Activated T-helper 1 cell treated with anti-CD3 and anti-CD28 coated beads, Interleukin-12 subunit alpha, Interleukin-12 subunit beta, Interleukin-2, Interleukin-4 antibody, amounts not matched to agents 30 ng/mL and 10 ng/mL and 1 ng/mL, durations not matched to agents 14 hours and 24 hours and 36 hours (primary cell): ENCODE measurements around the gene LAMA5. TPM values are rescaled to one million over a fixed set of nuclear protein-coding genes. Genes with fewer than 3 reads are reported as not detected.

Experiments used
- DNase-seq: peaks from one replicate; pipeline ENCODE4 v3.0.0; 2021; ENCODE audit warnings: low spot score
- H3K27ac Mint-ChIP-seq: one replicate; pipeline ENCODE4 v1.8.0; 2021; ENCODE audit warnings: mild to moderate bottlenecking, mixed read lengths
- H3K27me3 Mint-ChIP-seq: one replicate; pipeline ENCODE4 v1.8.0; 2022; ENCODE audit warnings: mild to moderate bottlenecking, moderate library complexity, mixed read lengths; ENCODE audit not compliant: insufficient read depth
- H3K36me3 Mint-ChIP-seq: one replicate; pipeline ENCODE4 v1.8.0; 2021; ENCODE audit warnings: low read depth, mixed read lengths
- H3K4me1 Mint-ChIP-seq: one replicate; pipeline ENCODE4 v1.8.0; 2021; ENCODE audit warnings: low read depth, mixed read lengths
- H3K4me3 Mint-ChIP-seq: one replicate; pipeline ENCODE4 v1.8.0; 2021; ENCODE audit warnings: mild to moderate bottlenecking, moderate library complexity, mixed read lengths
- H3K9me3 Mint-ChIP-seq: one replicate; pipeline ENCODE4 v1.8.0; 2021; ENCODE audit warnings: mixed read lengths
- intact Hi-C: fragments of 100-400 bp; cut with micrococcal nuclease; formaldehyde crosslinking; loops from one replicate; pipeline ENCODE4 v1.15.1; 2024
- total RNA-seq: library from RNA; stranded (reverse); gene quantifications from 2 replicates; pipeline ENCODE4 v1.2.3, GENCODE V29; 2022

The LAMA5 gene
- total RNA-seq, 1 donor from 2014 or later = 0.83 TPM

GRCh38 chr20:62275219-62275618 is 91.9 kb downstream of the LAMA5 start:
- no peak for DNase-seq
- peaks cover 8% of the 10 kb centered on the region for H3K36me3 Mint-ChIP-seq
- no peaks in the 10 kb centered on the region for H3K27me3 Mint-ChIP-seq
- H3K4me3 Mint-ChIP-seq = no peak overlapping the region
- H3K4me1 Mint-ChIP-seq = no peaks in the 10 kb centered on the region
- intact Hi-C loops = no loop called here
- no peaks in the 10 kb centered on the region for H3K9me3 Mint-ChIP-seq
- no peak overlapping the region for H3K27ac Mint-ChIP-seq

DNA sequence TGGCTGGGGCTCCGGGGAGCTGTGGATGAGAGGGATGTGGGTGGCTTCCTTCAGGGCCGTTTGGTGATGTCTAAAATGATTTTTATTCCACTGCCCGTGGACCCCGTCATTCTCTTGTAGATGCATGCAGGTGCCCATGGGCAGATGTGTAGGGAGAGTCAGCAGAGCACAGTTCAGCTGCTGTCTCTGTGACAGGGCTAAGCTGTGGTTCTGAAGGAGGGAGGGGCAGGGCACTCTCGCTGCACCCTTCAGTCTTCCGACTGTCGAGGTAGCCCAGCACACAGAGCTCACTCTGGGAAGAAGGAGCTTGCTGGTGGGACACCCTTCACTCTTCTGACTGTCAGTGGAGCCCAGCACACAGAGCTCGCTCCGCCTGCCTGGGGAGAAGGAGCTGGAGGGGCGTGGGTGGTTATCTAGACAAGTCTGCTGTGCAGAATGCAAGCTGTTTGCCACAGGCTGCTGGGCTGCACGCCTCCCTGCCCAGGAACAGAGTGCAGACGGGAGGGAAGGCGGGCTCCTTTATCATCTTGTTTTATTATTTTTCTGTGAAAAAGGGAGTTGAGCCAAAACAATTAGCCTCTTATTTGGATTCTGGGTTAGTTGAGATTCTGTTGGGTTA is 92.7 kb downstream of the LAMA5 start:
- intact Hi-C loops = no loop called here
- peaks cover 8% of the 10 kb centered on the region for H3K36me3 Mint-ChIP-seq
- H3K4me3 Mint-ChIP-seq = no peak overlapping the region
- no peaks in the 10 kb centered on the region for H3K9me3 Mint-ChIP-seq
- no peaks in the 10 kb centered on the region for H3K27me3 Mint-ChIP-seq
- H3K4me1 Mint-ChIP-seq = no peaks in the 10 kb centered on the region
- DNase-seq = no peak
- H3K27ac Mint-ChIP-seq = no peak overlapping the region

DNA sequence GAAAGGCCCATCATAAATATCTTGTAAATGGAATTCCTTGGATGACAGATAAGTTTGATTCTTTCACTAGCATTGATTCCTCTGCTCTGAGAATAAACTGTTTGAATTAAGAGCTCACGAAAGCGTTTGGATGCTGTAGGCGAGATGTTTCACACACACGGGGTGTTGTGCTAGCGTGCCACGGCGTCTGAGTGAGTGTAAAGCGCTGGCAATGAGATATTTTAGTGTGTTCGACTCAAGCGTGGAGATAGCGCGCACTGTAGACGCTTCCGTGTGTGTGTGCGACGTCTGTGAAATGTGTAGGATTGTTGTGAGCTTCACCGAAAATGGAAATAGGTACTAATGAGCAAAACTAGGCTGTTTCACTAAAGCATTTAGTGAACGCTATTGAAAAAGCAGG is 93.7 kb downstream of the LAMA5 start:
- Mint-ChIP-seq H3K27me3 (no peaks in the 10 kb centered on the region), H3K27ac (no peak overlapping the region), H3K9me3 (no peaks in the 10 kb centered on the region), H3K36me3 (peaks cover 3% of the 10 kb centered on the region), H3K4me1 (no peaks in the 10 kb centered on the region), H3K4me3 (no peak overlapping the region)
- DNase-seq = no peak
- intact Hi-C loops = no loop called here

DNA sequence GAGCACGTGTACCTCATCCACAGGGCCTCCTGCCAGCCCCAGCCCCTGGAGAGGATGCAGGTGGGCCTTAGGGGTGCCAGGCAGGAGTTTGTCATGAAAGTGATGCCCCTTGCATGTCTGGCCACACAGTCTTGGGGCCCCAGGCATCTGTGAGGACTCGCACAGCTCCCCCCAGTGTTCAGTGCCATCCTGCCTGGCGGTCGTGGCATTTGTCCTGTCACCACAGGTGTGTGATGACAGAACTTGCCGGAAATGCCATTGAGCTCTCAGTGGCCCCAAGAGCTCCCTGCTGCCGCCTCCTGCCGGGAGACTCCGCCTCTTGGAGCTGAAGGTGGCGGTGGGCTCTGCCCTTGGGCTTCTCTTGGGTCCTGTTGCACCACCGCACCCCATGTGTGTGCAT is 94.9 kb downstream of the LAMA5 start:
- intact Hi-C loops = no loop called here
- Mint-ChIP-seq H3K9me3 (no peaks in the 10 kb centered on the region), H3K27ac (no peak overlapping the region), H3K4me3 (no peak overlapping the region), H3K36me3 (peaks cover 3% of the 10 kb centered on the region), H3K27me3 (no peaks in the 10 kb centered on the region), H3K4me1 (no peaks in the 10 kb centered on the region)
- DNase-seq = no peak

DNA sequence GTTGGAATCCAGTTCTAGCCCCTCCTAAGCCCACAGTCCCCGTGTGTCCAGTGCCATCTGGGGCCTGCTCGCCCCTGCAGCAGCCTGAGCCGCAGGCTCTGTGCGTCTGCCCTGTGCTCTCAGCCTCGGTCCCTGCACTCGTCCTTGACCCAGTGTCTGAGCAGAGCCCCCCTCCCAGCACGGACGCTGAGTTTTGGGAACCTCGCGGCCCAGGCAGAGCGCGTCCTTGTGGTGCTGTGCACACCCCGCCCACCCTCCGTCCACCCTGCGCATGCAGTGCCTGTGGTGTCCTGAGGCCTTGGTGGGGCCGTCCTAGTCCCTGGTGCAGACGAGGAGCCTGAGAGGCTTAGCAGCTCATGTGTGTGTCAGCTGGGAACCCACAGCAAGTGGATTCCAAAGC is 97.2 kb downstream of the LAMA5 start:
- Mint-ChIP-seq H3K36me3 (peaks cover 7% of the 10 kb centered on the region), H3K27me3 (no peaks in the 10 kb centered on the region), H3K4me3 (no peak overlapping the region), H3K4me1 (no peaks in the 10 kb centered on the region), H3K27ac (no peak overlapping the region), H3K9me3 (no peaks in the 10 kb centered on the region)
- intact Hi-C loops = no loop called here
- no peak for DNase-seq

DNA sequence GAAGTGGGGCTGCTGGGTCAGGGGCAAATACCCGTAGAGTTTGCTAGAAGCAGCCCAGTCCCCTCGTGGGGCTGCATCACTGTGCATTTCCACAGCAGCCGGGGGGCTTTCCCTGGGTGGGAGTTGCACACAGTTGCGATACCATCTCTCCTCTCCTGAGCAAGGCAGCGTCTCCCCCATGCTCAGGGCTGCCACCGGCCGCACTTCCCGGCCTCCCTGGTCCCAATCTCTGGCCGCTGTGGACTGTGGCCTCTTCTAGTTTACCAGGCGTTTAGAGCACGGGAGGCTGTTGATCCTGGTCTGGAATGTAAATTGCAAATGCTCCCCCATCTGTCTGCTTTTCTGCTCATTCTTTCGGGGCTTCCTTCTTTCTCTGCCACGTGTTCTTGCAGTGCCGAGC is 97.7 kb downstream of the LAMA5 start:
- Mint-ChIP-seq H3K27me3 (no peaks in the 10 kb centered on the region), H3K27ac (no peak overlapping the region), H3K4me3 (no peak overlapping the region), H3K4me1 (no peaks in the 10 kb centered on the region), H3K9me3 (no peaks in the 10 kb centered on the region), H3K36me3 (peaks cover 7% of the 10 kb centered on the region)
- DNase-seq = no peak
- intact Hi-C loops = no loop called here

DNA sequence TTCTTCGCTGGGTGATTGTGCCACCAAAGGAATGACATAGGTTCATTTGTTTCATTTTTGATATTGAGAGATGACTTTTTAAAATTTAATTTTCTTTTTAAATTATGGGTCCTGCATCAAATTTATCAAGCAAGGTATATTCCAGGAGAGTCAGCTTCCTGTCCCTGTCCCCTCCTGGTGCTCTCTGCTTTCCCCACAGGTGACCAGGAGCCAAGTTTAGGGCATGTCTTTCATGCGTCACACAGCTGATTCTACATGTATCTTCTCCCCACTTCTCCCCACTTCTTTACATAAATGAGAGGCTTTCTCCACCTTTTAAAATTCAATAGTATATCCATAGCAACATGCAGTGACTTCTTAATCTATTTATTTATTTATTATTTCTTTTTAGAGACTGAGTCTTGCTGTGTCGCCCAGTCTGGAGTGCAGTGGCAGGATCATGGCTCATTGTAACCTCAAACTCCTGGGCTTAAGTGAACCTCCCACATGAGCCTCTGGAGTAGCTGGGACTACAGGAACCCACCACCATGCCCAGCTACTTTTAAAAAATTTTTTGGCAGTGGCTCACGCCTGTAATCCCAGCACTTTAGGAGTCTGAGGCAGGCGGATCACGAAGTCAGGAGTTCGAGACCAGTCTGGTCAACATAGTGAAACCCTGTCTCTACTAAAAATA is 98.7 kb downstream of the LAMA5 start:
- H3K27me3 Mint-ChIP-seq = no peaks in the 10 kb centered on the region
- no peak for DNase-seq
- H3K4me3 Mint-ChIP-seq = no peak overlapping the region
- intact Hi-C loops = no loop called here
- H3K27ac Mint-ChIP-seq = no peak overlapping the region
- peaks cover 6% of the 10 kb centered on the region for H3K36me3 Mint-ChIP-seq
- no peaks in the 10 kb centered on the region for H3K4me1 Mint-ChIP-seq
- no peaks in the 10 kb centered on the region for H3K9me3 Mint-ChIP-seq

- Mint-ChIP-seq H3K4me3 (no peak overlapping the region), H3K9me3 (no peaks in the 10 kb centered on the region), H3K36me3 (peaks cover 6% of the 10 kb centered on the region), H3K4me1 (no peaks in the 10 kb centered on the region), H3K27me3 (no peaks in the 10 kb centered on the region), H3K27ac (no peak overlapping the region)
- intact Hi-C loops = no loop called here
- DNase-seq = no peak
Observed at GRCh38 chr20:62267543-62267942, 99.6 kb downstream of the LAMA5 start.

DNA sequence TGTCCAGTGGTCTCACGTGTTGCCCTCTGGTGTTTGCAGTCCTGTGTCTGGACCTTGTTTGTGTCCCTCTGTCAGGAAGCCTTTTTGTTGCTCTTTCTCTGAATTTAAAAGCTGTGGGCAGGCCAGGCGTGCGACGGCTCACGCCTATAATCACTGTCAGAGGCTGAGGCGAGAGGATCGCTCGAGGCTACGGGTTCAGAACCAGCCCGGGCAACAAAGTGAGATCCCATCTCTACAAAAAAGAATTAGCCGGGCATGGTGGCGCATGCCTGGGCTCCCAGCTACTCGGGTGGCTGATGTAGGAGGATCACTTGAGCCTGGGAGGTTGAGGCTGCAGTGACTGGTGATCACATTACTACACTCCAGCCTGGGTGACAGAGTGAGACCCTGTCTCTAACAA is 100.3 kb downstream of the LAMA5 start:
- H3K27ac Mint-ChIP-seq = no peak overlapping the region
- intact Hi-C loops = no loop called here
- H3K9me3 Mint-ChIP-seq = no peaks in the 10 kb centered on the region
- no peak for DNase-seq
- H3K4me3 Mint-ChIP-seq = no peak overlapping the region
- H3K27me3 Mint-ChIP-seq = no peaks in the 10 kb centered on the region
- peaks cover 8% of the 10 kb centered on the region for H3K36me3 Mint-ChIP-seq
- no peaks in the 10 kb centered on the region for H3K4me1 Mint-ChIP-seq

DNA sequence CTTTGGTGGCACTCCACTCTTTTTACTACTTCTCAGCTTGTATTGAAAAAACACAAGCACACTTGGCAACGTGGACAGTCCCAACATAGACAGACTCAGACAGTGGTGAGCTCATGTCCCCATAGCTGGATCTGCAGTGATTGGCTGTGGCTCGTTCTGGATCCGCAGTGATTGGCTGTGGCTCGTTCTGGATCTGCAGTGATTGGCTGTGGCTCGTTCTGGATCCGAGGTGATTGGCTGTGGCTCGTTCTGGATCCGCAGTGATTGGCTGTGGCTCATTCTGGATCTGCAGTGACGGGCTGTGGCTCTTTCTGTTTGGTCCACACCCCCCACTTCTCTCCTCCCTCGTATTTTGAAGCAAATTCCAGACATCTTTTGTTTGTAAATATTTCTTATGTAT is 100.8 kb downstream of the LAMA5 start:
- Mint-ChIP-seq H3K4me3 (no peak overlapping the region), H3K27ac (no peak overlapping the region), H3K4me1 (no peaks in the 10 kb centered on the region), H3K36me3 (peaks cover 6% of the 10 kb centered on the region), H3K9me3 (no peaks in the 10 kb centered on the region), H3K27me3 (no peaks in the 10 kb centered on the region)
- DNase-seq = no peak
- intact Hi-C loops = no loop called here

GRCh38 chr20:62265365-62265764 is 101.7 kb downstream of the LAMA5 start:
- Mint-ChIP-seq H3K27me3 (no peaks in the 10 kb centered on the region), H3K4me1 (no peaks in the 10 kb centered on the region), H3K36me3 (peaks cover 6% of the 10 kb centered on the region), H3K4me3 (no peak overlapping the region), H3K9me3 (no peaks in the 10 kb centered on the region), H3K27ac (no peak overlapping the region)
- intact Hi-C loops = no loop called here
- DNase-seq = no peak

GRCh38 chr20:62263396-62263795 is 103.7 kb downstream of the LAMA5 start:
- Mint-ChIP-seq H3K4me3 (no peak overlapping the region), H3K27ac (no peak overlapping the region), H3K4me1 (no peaks in the 10 kb centered on the region), H3K9me3 (no peaks in the 10 kb centered on the region), H3K27me3 (no peaks in the 10 kb centered on the region), H3K36me3 (peaks cover 6% of the 10 kb centered on the region)
- no peak for DNase-seq
- intact Hi-C loops = no loop called here

GRCh38 chr20:62262064-62262463 is 105.0 kb downstream of the LAMA5 start:
- Mint-ChIP-seq H3K4me3 (no peak overlapping the region), H3K27me3 (no peaks in the 10 kb centered on the region), H3K36me3 (peaks cover 6% of the 10 kb centered on the region), H3K9me3 (no peaks in the 10 kb centered on the region), H3K4me1 (no peaks in the 10 kb centered on the region), H3K27ac (peak overlapping the region; percentile 71)
- intact Hi-C loops = no loop called here
- DNase-seq = no peak

DNA sequence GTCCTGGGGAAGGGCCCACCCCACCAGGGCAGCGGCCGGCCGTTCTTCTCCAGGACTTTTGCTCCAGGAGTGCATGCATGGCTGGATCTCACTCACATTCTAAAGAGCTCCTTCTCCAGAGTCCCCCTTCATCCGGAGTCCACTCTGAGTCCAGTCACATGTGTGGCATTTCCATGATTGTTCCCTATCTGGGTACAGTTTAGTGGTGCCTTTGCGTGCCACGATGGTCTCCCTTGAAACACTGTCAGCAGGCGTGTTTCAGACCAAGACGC is 107.9 kb downstream of the LAMA5 start:
- H3K27me3 Mint-ChIP-seq = no peaks in the 10 kb centered on the region
- no peaks in the 10 kb centered on the region for H3K9me3 Mint-ChIP-seq
- no peak overlapping the region for H3K27ac Mint-ChIP-seq
- intact Hi-C loops = no loop called here
- DNase-seq = no peak
- peaks cover 2% of the 10 kb centered on the region for H3K36me3 Mint-ChIP-seq
- no peak overlapping the region for H3K4me3 Mint-ChIP-seq
- no peaks in the 10 kb centered on the region for H3K4me1 Mint-ChIP-seq
